IMR-90 (cell line): Measurements from ENCODE around the gene MYO10.

Experiments used
- BHLHE40 ChIP-seq: fragments of 150-350 bp; IDR thresholded peaks from 2 replicates; pipeline ENCODE4 v1.6.1; 2016; ENCODE audit warnings: mild to moderate bottlenecking, low read depth, low read length
- CTCF ChIP-seq: conservative IDR thresholded peaks from 2 replicates; pipeline ENCODE4 v1.5.1; 2012; ENCODE audit warnings: mild to moderate bottlenecking, low read depth, low read length, improper control_type of control experiment
- FOS ChIP-seq: fragments of 150-350 bp; IDR thresholded peaks from 2 replicates; pipeline ENCODE4 v1.6.1; 2016; ENCODE audit warnings: low read depth, low read length
- MAFK ChIP-seq: IDR thresholded peaks from 2 replicates; pipeline ENCODE4 v1.6.1; 2012; ENCODE audit warnings: low read depth, low read length, improper control_type of control experiment
- MAZ ChIP-seq: IDR thresholded peaks from 2 replicates; pipeline ENCODE4 v1.6.1; 2012; ENCODE audit warnings: low read depth, mild to moderate bottlenecking, low read length, improper control_type of control experiment, moderate library complexity, borderline replicate concordance
- MXI1 ChIP-seq: IDR thresholded peaks from 2 replicates; pipeline ENCODE4 v1.6.1; 2012; ENCODE audit warnings: low read depth, mild to moderate bottlenecking, low read length, moderate library complexity, borderline replicate concordance
- NFE2L2 ChIP-seq: fragments of 150-350 bp; IDR thresholded peaks from 2 replicates; pipeline ENCODE4 v1.6.1; 2016; ENCODE audit warnings: low read depth, mild to moderate bottlenecking, low read length
- POLR2A ChIP-seq: IDR thresholded peaks from 2 replicates; pipeline ENCODE4 v1.6.1; 2012; ENCODE audit warnings: mild to moderate bottlenecking, low read depth, low read length
- RAD21 ChIP-seq: IDR thresholded peaks from 2 replicates; pipeline ENCODE4 v1.6.1; 2012; ENCODE audit warnings: low read length, improper control_type of control experiment
- RCOR1 ChIP-seq: IDR thresholded peaks from 2 replicates; pipeline ENCODE4 v1.6.1; 2012; ENCODE audit warnings: mild to moderate bottlenecking, low read length, improper control_type of control experiment; ENCODE audit not compliant: insufficient replicate concordance
- SMC3 ChIP-seq: fragments of 150-350 bp; IDR thresholded peaks from 2 replicates; pipeline ENCODE4 v1.6.1; 2016; ENCODE audit warnings: low read depth, mild to moderate bottlenecking, antibody characterized with exemption, low read length, moderate library complexity
- USF2 ChIP-seq: fragments of 150-350 bp; IDR thresholded peaks from 2 replicates; pipeline ENCODE4 v1.6.1; 2017; ENCODE audit warnings: mild to moderate bottlenecking, antibody characterized with exemption, low read length, low read depth

- TF ChIP-seq CTCF = no peak
- TF ChIP-seq MXI1 = no peak
- TF ChIP-seq POLR2A = no peak
- TF ChIP-seq BHLHE40 = no peak
- no peak for TF ChIP-seq RAD21
- TF ChIP-seq MAFK = no peak
- no peak for TF ChIP-seq NFE2L2
- TF ChIP-seq FOS = no peak
- no peak for TF ChIP-seq MAZ
- TF ChIP-seq RCOR1 = no peak
- no peak for TF ChIP-seq USF2
- TF ChIP-seq SMC3 = no peak
Measured at GRCh38 chr5:16943846-16944678, 8.0 kb upstream of the MYO10 start.
